ENCODE data around the gene DNAJC11.
"Not testable (repeated sequence)": the region's sequence is repeated elsewhere in the genome, so short reads cannot be mapped to it uniquely, and the experiment has no call there.

DNAJC11 gene

DNA sequence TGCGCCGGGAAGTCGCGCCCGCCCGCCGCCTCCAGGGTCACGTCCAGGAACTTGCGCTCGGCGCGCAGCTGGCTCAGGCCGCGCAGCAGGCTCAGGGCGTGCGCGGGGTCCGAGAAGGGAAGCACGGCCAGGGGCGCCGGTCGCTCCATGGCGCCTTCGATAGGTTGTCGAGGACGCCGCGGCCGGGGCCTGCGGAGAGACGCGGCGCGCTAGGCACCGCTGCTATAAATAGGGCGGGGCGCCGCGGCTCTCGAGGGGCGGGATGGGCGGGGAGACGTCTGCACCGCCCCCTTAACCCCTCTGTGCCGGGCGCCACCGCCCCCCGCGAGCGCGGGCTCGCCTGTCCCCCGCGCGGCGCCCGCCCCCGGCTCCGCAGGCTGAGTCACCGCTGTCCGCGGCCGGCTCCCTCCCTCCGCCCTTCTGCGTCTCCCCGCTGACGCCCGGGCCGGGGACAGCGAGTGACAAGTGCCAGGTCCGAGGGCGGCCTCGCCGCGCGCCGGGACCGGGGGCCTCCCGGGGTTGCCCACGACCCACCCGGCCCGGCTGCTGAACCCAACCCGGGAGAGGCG, 98.9 kb downstream of the DNAJC11 start, which contains the start of gene KLHL21:
KLHL21 (minus strand) TSS at position 201 of the 569 bp plus-strand sequence; CDS start at position 149, 52 bp downstream.
- Histone ChIP-seq H3K27ac (peak within 1 kb of the TSS; percentile 98 to 99), H3K36me3 (peaks cover 16 to 22% (median 19%) of the 10 kb centered on the region in 3 donors), H3K4me3 (peak within 1 kb of the TSS; percentile 95 to 98), H3K4me1 (peaks cover 0 to 71% (median 45%) of the 10 kb centered on the region in 4 donors), H3K27me3 (no peaks in the 10 kb centered on the region), H3K9me3 (no peaks in the 10 kb centered on the region)
- TF ChIP-seq, protein P1, sequence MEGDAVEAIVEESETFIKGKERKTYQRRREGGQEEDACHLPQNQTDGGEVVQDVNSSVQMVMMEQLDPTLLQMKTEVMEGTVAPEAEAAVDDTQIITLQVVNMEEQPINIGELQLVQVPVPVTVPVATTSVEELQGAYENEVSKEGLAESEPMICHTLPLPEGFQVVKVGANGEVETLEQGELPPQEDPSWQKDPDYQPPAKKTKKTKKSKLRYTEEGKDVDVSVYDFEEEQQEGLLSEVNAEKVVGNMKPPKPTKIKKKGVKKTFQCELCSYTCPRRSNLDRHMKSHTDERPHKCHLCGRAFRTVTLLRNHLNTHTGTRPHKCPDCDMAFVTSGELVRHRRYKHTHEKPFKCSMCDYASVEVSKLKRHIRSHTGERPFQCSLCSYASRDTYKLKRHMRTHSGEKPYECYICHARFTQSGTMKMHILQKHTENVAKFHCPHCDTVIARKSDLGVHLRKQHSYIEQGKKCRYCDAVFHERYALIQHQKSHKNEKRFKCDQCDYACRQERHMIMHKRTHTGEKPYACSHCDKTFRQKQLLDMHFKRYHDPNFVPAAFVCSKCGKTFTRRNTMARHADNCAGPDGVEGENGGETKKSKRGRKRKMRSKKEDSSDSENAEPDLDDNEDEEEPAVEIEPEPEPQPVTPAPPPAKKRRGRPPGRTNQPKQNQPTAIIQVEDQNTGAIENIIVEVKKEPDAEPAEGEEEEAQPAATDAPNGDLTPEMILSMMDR (IDR thresholded peaks at IDR 0.05): no peak
- intact Hi-C loops (cut with DNase I; ENCODE audit: low total_unique reads): loop anchor here (5.0 kb wide), 1 partner anchor 35 kb away; no protein-coding TSS in a partner anchor
- peak; percentile 86 to 97 for DNase-seq

DNA sequence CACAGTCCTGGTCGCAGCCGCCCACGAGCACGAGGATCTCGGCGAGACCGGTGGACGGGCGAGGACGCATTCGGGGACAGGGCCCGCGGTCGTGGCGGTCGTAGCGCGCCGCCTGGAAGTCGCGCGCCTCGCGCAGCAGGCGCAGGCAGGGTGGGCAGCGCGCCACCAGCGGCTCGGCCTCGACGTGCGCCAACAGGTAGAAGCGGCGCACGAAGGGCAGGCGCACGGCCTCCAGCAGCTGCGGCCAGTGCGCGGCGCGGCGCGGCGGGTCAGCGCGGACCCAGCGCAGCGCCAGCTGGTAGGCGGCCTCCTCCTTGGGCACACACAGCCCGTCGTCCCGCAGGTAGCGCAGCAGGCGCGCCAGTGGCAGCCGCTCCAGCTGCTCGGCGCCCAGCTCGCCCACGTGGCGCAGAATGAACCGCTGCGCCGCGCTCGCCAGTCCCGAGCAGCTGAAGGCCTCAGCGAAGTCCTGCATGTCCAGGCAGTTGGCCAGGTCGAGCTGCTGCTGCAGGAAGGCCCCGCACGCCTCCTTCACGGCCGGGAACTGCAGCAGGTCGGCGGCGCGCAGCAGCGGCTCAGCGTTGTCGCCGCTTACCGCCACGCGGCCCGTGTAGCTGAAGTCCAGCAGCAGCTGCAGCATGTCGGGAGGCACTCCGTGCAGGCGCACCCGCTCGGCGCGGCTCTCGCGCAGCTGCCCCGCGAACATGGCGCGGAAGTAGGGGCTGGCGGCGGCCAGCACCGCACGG, 99.5 kb downstream of the DNAJC11 start:
- peaks cover 23 to 28% (median 26%) of the 10 kb centered on the region in 3 donors for H3K36me3 ChIP-seq
- no peaks in the 10 kb centered on the region for H3K27me3 ChIP-seq
- DNase-seq: no peak
- H3K9me3 ChIP-seq: no peaks in the 10 kb centered on the region
- intact Hi-C loops (cut with DNase I; ENCODE audit: low total_unique reads): loop anchor here (5.0 kb wide), 1 partner anchor 35 kb away; no protein-coding TSS in a partner anchor
- peaks cover 0 to 71% (median 52%) of the 10 kb centered on the region in 4 donors for H3K4me1 ChIP-seq
- peak overlapping the region; percentile 95 to 98 for H3K4me3 ChIP-seq
- peak overlapping the region; percentile 98 to 99 for H3K27ac ChIP-seq
- TF ChIP-seq, protein P1 (IDR thresholded peaks at IDR 0.05): no peak

DNA sequence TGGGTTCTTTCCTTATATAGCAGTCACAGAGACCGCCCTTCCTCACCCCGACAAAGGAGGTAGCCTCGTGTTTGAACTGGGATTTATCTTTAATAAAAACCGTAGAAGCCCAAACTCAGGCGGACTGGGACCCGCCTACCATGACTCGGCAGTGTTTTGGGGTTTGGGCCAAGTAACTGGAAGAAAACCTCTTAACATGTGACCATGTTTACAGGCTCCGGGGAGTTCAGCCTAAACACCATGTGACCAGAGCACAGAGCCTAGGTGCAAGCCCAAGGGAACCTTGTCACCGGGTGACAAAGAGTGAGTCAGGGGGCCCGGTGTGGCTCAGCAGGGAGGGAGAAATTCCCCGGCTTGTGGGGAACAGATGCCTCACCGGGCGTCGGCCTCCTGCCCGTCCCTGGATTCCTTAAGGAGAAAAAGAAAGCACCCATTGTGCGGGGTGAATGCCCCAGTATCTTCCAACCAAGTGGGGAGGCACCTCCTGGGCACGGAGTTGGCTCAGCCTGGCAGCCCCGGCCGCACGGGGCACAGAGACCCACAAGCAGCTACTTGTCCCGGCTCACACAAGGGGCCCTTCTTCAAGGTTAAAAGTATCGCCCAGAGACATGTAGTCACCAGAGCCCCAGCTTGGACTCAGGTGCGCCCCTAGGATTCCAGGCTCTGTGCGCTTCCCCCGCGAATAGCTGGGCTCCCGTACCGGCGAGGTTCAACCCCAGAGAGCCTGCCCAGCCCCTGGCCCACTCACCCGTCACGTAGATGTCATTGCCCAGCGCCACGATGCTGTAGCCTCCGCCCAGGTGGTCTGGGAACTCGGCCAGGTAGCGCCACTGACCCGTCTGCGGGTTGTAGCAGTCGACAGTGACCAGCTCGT, 100.3 kb downstream of the DNAJC11 start:
- peak; percentile 93 to 95 for DNase-seq

DNA sequence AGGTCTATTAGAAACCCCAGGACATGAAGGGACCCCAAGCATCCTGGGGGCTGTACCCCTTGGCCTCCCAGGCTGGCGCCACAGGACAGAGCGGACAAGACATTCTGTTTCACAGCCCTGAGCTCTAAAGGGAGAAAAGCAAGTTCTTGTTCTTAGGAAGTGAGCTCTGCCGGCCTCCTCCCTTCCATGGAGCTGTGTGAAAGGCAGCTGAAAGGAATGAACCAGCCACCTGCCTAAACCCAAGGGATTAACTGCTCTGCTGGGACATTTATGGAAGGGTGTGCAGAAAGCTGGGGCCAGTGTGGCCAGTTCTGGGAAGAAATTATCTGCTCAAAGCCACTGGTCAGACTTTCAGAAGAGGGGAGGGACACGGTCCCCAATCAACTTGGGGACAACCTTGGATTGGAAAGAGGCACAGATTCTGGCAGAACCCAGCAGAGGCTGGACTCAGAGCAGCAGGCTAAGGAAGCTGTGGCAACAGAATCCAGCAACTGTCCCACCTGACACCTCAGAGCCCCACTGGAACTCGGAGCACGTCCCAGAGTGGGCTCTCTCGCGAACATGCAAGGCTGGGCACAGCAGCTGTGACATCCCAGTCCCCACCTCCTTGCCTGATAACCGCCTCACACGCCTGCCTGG, 101.1 kb downstream of the DNAJC11 start:
- Histone ChIP-seq H3K27ac (peak overlapping the region; percentile 98 to 99), H3K27me3 (no peaks in the 10 kb centered on the region), H3K9me3 (no peaks in the 10 kb centered on the region), H3K4me3 (peak overlapping the region; percentile 95 to 98), H3K36me3 (peaks cover 37 to 44% (median 41%) of the 10 kb centered on the region in 3 donors), H3K4me1 (peaks cover 0 to 71% (median 64%) of the 10 kb centered on the region in 4 donors)
- no peak for DNase-seq
- TF ChIP-seq, protein P1 (IDR thresholded peaks at IDR 0.05): no peak
- intact Hi-C loops (cut with DNase I; ENCODE audit: low total_unique reads): loop anchor here (5.0 kb wide), 1 partner anchor 37 kb away; no protein-coding TSS in a partner anchor

More for the DNA sequence above, 100.3 kb downstream of the DNAJC11 start:
- Histone ChIP-seq H3K27ac (peak overlapping the region; percentile 98 to 99), H3K4me1 (peaks cover 0 to 71% (median 60%) of the 10 kb centered on the region in 4 donors), H3K27me3 (no peaks in the 10 kb centered on the region), H3K4me3 (peak overlapping the region; percentile 95 to 98), H3K36me3 (peaks cover 30 to 36% (median 34%) of the 10 kb centered on the region in 3 donors), H3K9me3 (no peaks in the 10 kb centered on the region)
- intact Hi-C loops (cut with DNase I; ENCODE audit: low total_unique reads): loop anchor here (5.0 kb wide), 1 partner anchor 36 kb away; no protein-coding TSS in a partner anchor
- TF ChIP-seq, protein P1 (IDR thresholded peaks at IDR 0.05): peak in 1 of 2 experiments; percentile 8

DNA sequence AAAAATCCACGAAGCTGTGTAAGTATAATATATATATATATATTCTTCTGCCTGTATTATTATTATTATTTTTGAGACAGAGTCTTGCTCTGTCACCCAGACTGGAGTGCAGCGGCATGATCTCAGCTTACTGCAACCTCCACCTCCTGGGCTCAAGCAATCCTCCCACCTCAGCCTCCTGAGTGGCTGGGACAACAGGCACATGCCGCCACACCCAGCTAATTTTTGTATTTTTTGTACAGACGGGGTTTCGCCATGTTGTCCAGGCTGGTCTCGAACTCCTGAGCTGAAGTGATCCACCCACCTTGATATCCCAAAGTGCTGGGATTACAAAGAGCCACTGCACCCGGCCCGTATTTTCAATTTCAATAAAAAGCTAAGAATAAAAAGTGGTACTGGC, 101.6 kb downstream of the DNAJC11 start:
- not testable (repeated sequence) for H3K27me3 ChIP-seq, H3K9me3 ChIP-seq, DNase-seq
- Histone ChIP-seq H3K27ac (peak overlapping the region; percentile 98 to 99), H3K4me3 (peak overlapping the region; percentile 95 to 98), H3K4me1 (peaks cover 0 to 70% (median 64%) of the 10 kb centered on the region in 4 donors), H3K36me3 (peaks cover 43 to 49% (median 47%) of the 10 kb centered on the region in 3 donors)
- intact Hi-C loops (cut with DNase I; ENCODE audit: low total_unique reads): loop anchor here (5.0 kb wide), 1 partner anchor 37 kb away; no protein-coding TSS in a partner anchor

Measured in tibial artery (tissue), 4 donors.